Natural killer cell (primary cell): ENCODE results near the gene JPT2. TPM values are rescaled to one million over a fixed set of nuclear protein-coding genes. Genes with fewer than 3 reads are reported as not detected.

Experiments
- ATAC-seq, 3 donors: fragments of 150-1000 bp in 2 of 3; fragments of 200-7000 bp in 1 of 3; cut with Tn5 transposase; 1 replicate in 1 of 3; 2 replicates in 2 of 3; pipeline ENCODE4 v1.10.0; 2021; ENCODE audit warnings: mild to moderate bottlenecking in 2 of 3, moderate library complexity in 2 of 3
- DNase-seq, 2 donors: peaks; one replicate each; pipeline versions ENCODE4 v3.0.0 to v3.0.0-alpha.2; 2013 to 2021; ENCODE audit warnings: mixed read lengths in 1 of 2
- H3K27ac ChIP-seq: one replicate; pipeline ENCODE4 v1.5.1; 2013; ENCODE audit warnings: mild to moderate bottlenecking, low read length
- H3K27me3 ChIP-seq: one replicate; pipeline ENCODE4 v1.6.1; 2013; ENCODE audit warnings: low read length; ENCODE audit not compliant: control insufficient read depth, insufficient read depth
- H3K36me3 ChIP-seq: one replicate; pipeline ENCODE4 v1.6.1; 2013; ENCODE audit warnings: low read length; ENCODE audit not compliant: control insufficient read depth, insufficient read depth
- H3K4me1 ChIP-seq: one replicate; pipeline ENCODE4 v1.6.1; 2013; ENCODE audit warnings: low read length; ENCODE audit not compliant: control insufficient read depth, insufficient read depth
- H3K4me3 ChIP-seq: one replicate; pipeline ENCODE4 v1.5.1; 2013; ENCODE audit warnings: low read length
- H3K9me3 ChIP-seq: one replicate; pipeline ENCODE4 v1.6.1; 2013; ENCODE audit warnings: low read length; ENCODE audit not compliant: control insufficient read depth, insufficient read depth
- H3K27ac Mint-ChIP-seq, 2 donors: one replicate each; pipeline ENCODE4 v1.8.0; 2022; ENCODE audit warnings: mild to moderate bottlenecking in 2 of 2, mixed read lengths in 2 of 2, moderate library complexity in 1 of 2
- H3K27me3 Mint-ChIP-seq, 2 donors: one replicate each; pipeline ENCODE4 v1.8.0; 2022; ENCODE audit warnings: low read depth in 2 of 2, mixed read lengths in 2 of 2
- H3K36me3 Mint-ChIP-seq: one replicate; pipeline ENCODE4 v1.8.0; 2022; ENCODE audit warnings: mixed read lengths
- H3K4me1 Mint-ChIP-seq, 2 donors: one replicate each; pipeline ENCODE4 v1.8.0; 2022; ENCODE audit warnings: mixed read lengths in 2 of 2
- H3K4me3 Mint-ChIP-seq: one replicate; pipeline ENCODE4 v1.8.0; 2022; ENCODE audit warnings: mild to moderate bottlenecking, moderate library complexity, mixed read lengths
- H3K9me3 Mint-ChIP-seq, 2 donors: one replicate each; pipeline ENCODE4 v1.8.0; 2022; ENCODE audit warnings: mixed read lengths in 2 of 2
- CTCF ChIP-seq: fragments of 200-600 bp; IDR thresholded peaks from one replicate; pipeline ENCODE4 v1.8.0; 2022; ENCODE audit warnings: antibody characterized with exemption
- WGBS: methylation state at CpG from one replicate; pipeline ENCODE4 v1.1.7; 2013; ENCODE audit warnings: missing lambda C conversion rate; ENCODE audit not compliant: insufficient coverage; 5-methylcytosine and 5-hydroxymethylcytosine counted together
- intact Hi-C: fragments of 100-400 bp; cut with micrococcal nuclease; formaldehyde crosslinking; loops from one replicate; pipeline ENCODE4 v1.14.2; 2022
- total RNA-seq, 4 donors: library from RNA; stranded (reverse); fragments of 120-200 nt in 1 of 4; gene quantifications; one replicate each; pipeline versions ENCODE4 v1.2.3 to v1.2.4, GENCODE V29; 2013 to 2022

JPT2 gene
- total RNA-seq, 3 donors from 2014 or later (not counting 1 experiment from before 2014, with no cell fraction given), result 12.2 to 28.4 (median 14.2) TPM

- no peak for TF ChIP-seq CTCF
- H3K27ac Mint-ChIP-seq, result peak overlapping the region; percentile 86 to 99
- H3K9me3 Mint-ChIP-seq, result no peaks in the 10 kb centered on the region
- Histone ChIP-seq H3K27me3 (no peaks in the 10 kb centered on the region), H3K27ac (peak overlapping the region; percentile 30), H3K9me3 (no peaks in the 10 kb centered on the region), H3K4me1 (peaks cover 54% of the 10 kb centered on the region), H3K4me3 (no peak overlapping the region), H3K36me3 (no peaks in the 10 kb centered on the region)
- peak overlapping the region; percentile 66 for H3K4me3 Mint-ChIP-seq
- intact Hi-C loops, result loop anchor here (5.0 to 10.0 kb wide), 2 partner anchors 96 to 354 kb away; partner anchors contain the start of genes CRAMP1, GNPTG, IFT140 and TSR3
- DNase-seq (peak in 1 of 2 donors; percentile 35), ATAC-seq (no peak)
- no peaks in the 10 kb centered on the region for H3K36me3 Mint-ChIP-seq
- peaks cover 0 to 3% of the 10 kb centered on the region in 2 donors for H3K27me3 Mint-ChIP-seq
- WGBS, result 79% methylated on average over 13 of the region's 13 CpGs
- H3K4me1 Mint-ChIP-seq, result peaks cover 34 to 48% of the 10 kb centered on the region in 2 donors
These were observed 30.7 kb downstream of the JPT2 start for GRCh38 chr16:1708768-1709180.

DNA sequence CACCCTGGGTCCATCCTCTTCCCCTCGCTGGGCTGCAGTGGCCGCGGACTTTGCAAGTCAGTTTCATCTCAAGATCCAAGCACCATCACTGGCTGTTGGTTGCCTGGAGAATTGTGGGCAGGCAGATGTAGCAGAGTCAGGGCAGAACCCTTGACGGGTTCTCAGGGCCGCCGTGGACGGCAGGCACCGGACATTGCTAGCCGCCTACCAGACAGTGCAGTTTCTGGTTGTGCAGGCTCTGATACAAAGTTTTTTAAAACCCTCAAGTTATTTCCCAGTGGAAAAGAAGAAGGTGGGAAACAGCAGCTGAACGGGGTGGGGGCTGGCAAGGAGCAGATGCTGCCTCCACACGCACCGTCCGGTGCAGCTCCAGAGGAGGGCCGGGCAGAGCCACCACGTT lies 31.3 kb downstream of the JPT2 start:
- Mint-ChIP-seq H3K4me3 (no peak overlapping the region), H3K27ac (peak overlapping the region; percentile 14 to 86), H3K27me3 (peaks cover 0 to 3% of the 10 kb centered on the region in 2 donors), H3K9me3 (no peaks in the 10 kb centered on the region), H3K4me1 (peaks cover 38 to 48% of the 10 kb centered on the region in 2 donors), H3K36me3 (no peaks in the 10 kb centered on the region)
- Histone ChIP-seq H3K27ac (peak overlapping the region; percentile 16), H3K9me3 (no peaks in the 10 kb centered on the region), H3K36me3 (no peaks in the 10 kb centered on the region), H3K4me3 (no peak overlapping the region), H3K4me1 (peaks cover 59% of the 10 kb centered on the region), H3K27me3 (no peaks in the 10 kb centered on the region)
- no peak for ATAC-seq
- 91% methylated on average over 15 of the region's 15 CpGs for WGBS
- TF ChIP-seq CTCF, result no peak
- intact Hi-C loops, result loop anchor here (5.0 to 10.0 kb wide), 2 partner anchors 97 to 355 kb away; partner anchors contain the start of genes CRAMP1, GNPTG, IFT140 and TSR3
- DNase-seq, result no peak

GRCh38 chr16:1710811-1711507 lies 32.9 kb downstream of the JPT2 start:
- no peak overlapping the region for H3K4me3 ChIP-seq
- peaks cover 55% of the 10 kb centered on the region for H3K4me1 ChIP-seq
- H3K27me3 Mint-ChIP-seq, result no peaks in the 10 kb centered on the region
- no peak overlapping the region for H3K27ac ChIP-seq
- TF ChIP-seq CTCF, result no peak
- H3K9me3 Mint-ChIP-seq, result no peaks in the 10 kb centered on the region
- intact Hi-C loops, result no loop called here
- H3K36me3 Mint-ChIP-seq, result no peaks in the 10 kb centered on the region
- WGBS, result 92% methylated on average over 17 of the region's 17 CpGs
- no peaks in the 10 kb centered on the region for H3K27me3 ChIP-seq
- no peak overlapping the region for H3K27ac Mint-ChIP-seq
- no peak for ATAC-seq
- no peaks in the 10 kb centered on the region for H3K9me3 ChIP-seq
- H3K4me3 Mint-ChIP-seq, result peak overlapping the region; percentile 28
- no peaks in the 10 kb centered on the region for H3K36me3 ChIP-seq
- peaks cover 43 to 47% of the 10 kb centered on the region in 2 donors for H3K4me1 Mint-ChIP-seq
- no peak for DNase-seq
